WTC11 (cell line): Measurements from ENCODE around the gene REEP3.

ENCODE experiments used
- CREB1 ChIP-seq: sonication (generic); formaldehyde crosslinking; IDR thresholded peaks from 2 replicates; pipeline ENCODE4 v1.8.0; 2023; ENCODE audit warnings: mild to moderate bottlenecking, missing genetic modification reagents
- ELF4 ChIP-seq: sonication (generic); formaldehyde crosslinking; IDR thresholded peaks from 2 replicates; pipeline ENCODE4 v1.8.1; 2022; ENCODE audit warnings: low read depth, mild to moderate bottlenecking, moderate library complexity, missing genetic modification reagents
- ETV6 ChIP-seq: sonication (generic); formaldehyde crosslinking; IDR thresholded peaks from 2 replicates; pipeline ENCODE4 v1.8.1; 2022; ENCODE audit warnings: mild to moderate bottlenecking, missing genetic modification reagents
- FOXK1 ChIP-seq: sonication (generic); formaldehyde crosslinking; IDR thresholded peaks from 2 replicates; pipeline ENCODE4 v1.8.0; 2022; ENCODE audit warnings: mild to moderate bottlenecking, moderate library complexity, missing genetic modification reagents
- SP1 ChIP-seq: sonication (generic); formaldehyde crosslinking; conservative IDR thresholded peaks from 2 replicates; pipeline ENCODE4 v1.8.1; 2022; ENCODE audit warnings: missing genetic modification reagents
- TP53 ChIP-seq: sonication (generic); formaldehyde crosslinking; IDR thresholded peaks from 2 replicates; pipeline ENCODE4 v1.8.1; 2023; ENCODE audit warnings: mild to moderate bottlenecking, missing genetic modification reagents
- ZNF263 ChIP-seq: sonication (generic); formaldehyde crosslinking; IDR thresholded peaks from 2 replicates; pipeline ENCODE4 v1.8.1; 2022; ENCODE audit warnings: low read depth, mild to moderate bottlenecking, moderate library complexity, missing genetic modification reagents
- ZNF671 ChIP-seq: fragments of 250-450 bp; sonication (Bioruptor Pico); IDR thresholded peaks from 2 replicates; pipeline ENCODE4 v1.8.0; 2021; ENCODE audit warnings: mild to moderate bottlenecking
- TF ChIP-seq, protein P1 (sequence below): fragments of 200-600 bp; IDR thresholded peaks from 2 replicates; pipeline ENCODE4 v1.8.0; 2022; ENCODE audit warnings: antibody characterized with exemption
- TF ChIP-seq, protein P2 (sequence below): sonication (generic); formaldehyde crosslinking; IDR thresholded peaks from 2 replicates; pipeline ENCODE4 v1.8.0; 2023; ENCODE audit warnings: missing genetic modification reagents
- TF ChIP-seq, protein P3 (sequence below): sonication (generic); formaldehyde crosslinking; IDR thresholded peaks from 2 replicates; pipeline ENCODE4 v1.8.1; 2022; ENCODE audit warnings: mild to moderate bottlenecking, missing genetic modification reagents, moderate library complexity, borderline replicate concordance
- TF ChIP-seq, protein P4 (sequence below): sonication (generic); formaldehyde crosslinking; IDR thresholded peaks from 2 replicates; pipeline ENCODE4 v1.8.1; 2022; ENCODE audit warnings: low read depth, missing genetic modification reagents, borderline replicate concordance
- TF ChIP-seq, protein P5 (sequence below): sonication (generic); formaldehyde crosslinking; conservative IDR thresholded peaks from 2 replicates; pipeline ENCODE4 v1.8.1; 2023; ENCODE audit warnings: mild to moderate bottlenecking, low read depth, missing genetic modification reagents, moderate library complexity
- TF ChIP-seq, protein P6 (sequence below): fragments of 250-450 bp; sonication (Bioruptor Pico); IDR thresholded peaks from 2 replicates; pipeline ENCODE4 v2.1.2; 2022; ENCODE audit warnings: mild to moderate bottlenecking, moderate library complexity

DNA sequence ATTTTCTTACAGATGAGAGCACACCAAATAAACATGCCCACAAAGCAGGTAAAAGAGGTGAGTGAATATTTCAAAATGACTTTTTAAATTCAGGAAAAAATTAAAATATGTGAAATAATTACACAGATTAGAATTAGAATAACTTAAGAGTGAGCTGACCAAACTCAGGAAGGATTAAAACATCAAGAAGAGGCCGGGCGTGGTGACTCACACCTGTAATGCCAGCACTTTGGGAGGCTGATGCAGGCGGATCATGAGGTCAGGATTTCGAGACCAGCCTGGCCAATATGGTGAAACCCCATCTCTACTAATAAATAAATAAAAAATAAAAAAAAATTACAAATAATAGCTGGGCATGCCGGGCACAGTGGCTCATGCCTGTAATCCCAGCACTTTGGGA, 140.1 kb downstream of the REEP3 start:
- TF ChIP-seq ZNF263 (CRISPR knock-in tag) (no peak), FOXK1 (CRISPR knock-in tag) (no peak), ZNF671 (CRISPR knock-in tag) (no peak), SP1 (CRISPR knock-in tag) (no peak), TP53 (CRISPR knock-in tag) (no peak), CREB1 (CRISPR knock-in tag) (no peak), ELF4 (CRISPR knock-in tag) (no peak), ETV6 (CRISPR knock-in tag) (no peak)
- TF ChIP-seq, protein P1, sequence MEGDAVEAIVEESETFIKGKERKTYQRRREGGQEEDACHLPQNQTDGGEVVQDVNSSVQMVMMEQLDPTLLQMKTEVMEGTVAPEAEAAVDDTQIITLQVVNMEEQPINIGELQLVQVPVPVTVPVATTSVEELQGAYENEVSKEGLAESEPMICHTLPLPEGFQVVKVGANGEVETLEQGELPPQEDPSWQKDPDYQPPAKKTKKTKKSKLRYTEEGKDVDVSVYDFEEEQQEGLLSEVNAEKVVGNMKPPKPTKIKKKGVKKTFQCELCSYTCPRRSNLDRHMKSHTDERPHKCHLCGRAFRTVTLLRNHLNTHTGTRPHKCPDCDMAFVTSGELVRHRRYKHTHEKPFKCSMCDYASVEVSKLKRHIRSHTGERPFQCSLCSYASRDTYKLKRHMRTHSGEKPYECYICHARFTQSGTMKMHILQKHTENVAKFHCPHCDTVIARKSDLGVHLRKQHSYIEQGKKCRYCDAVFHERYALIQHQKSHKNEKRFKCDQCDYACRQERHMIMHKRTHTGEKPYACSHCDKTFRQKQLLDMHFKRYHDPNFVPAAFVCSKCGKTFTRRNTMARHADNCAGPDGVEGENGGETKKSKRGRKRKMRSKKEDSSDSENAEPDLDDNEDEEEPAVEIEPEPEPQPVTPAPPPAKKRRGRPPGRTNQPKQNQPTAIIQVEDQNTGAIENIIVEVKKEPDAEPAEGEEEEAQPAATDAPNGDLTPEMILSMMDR, result no peak
- TF ChIP-seq, protein P2, sequence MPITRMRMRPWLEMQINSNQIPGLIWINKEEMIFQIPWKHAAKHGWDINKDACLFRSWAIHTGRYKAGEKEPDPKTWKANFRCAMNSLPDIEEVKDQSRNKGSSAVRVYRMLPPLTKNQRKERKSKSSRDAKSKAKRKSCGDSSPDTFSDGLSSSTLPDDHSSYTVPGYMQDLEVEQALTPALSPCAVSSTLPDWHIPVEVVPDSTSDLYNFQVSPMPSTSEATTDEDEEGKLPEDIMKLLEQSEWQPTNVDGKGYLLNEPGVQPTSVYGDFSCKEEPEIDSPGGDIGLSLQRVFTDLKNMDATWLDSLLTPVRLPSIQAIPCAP (CRISPR knock-in tag), result no peak
- TF ChIP-seq, protein P3, sequence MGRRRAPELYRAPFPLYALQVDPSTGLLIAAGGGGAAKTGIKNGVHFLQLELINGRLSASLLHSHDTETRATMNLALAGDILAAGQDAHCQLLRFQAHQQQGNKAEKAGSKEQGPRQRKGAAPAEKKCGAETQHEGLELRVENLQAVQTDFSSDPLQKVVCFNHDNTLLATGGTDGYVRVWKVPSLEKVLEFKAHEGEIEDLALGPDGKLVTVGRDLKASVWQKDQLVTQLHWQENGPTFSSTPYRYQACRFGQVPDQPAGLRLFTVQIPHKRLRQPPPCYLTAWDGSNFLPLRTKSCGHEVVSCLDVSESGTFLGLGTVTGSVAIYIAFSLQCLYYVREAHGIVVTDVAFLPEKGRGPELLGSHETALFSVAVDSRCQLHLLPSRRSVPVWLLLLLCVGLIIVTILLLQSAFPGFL (CRISPR knock-in tag), result no peak
- TF ChIP-seq, protein P4, sequence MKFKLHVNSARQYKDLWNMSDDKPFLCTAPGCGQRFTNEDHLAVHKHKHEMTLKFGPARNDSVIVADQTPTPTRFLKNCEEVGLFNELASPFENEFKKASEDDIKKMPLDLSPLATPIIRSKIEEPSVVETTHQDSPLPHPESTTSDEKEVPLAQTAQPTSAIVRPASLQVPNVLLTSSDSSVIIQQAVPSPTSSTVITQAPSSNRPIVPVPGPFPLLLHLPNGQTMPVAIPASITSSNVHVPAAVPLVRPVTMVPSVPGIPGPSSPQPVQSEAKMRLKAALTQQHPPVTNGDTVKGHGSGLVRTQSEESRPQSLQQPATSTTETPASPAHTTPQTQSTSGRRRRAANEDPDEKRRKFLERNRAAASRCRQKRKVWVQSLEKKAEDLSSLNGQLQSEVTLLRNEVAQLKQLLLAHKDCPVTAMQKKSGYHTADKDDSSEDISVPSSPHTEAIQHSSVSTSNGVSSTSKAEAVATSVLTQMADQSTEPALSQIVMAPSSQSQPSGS (CRISPR knock-in tag), result no peak
- TF ChIP-seq, protein P5, sequence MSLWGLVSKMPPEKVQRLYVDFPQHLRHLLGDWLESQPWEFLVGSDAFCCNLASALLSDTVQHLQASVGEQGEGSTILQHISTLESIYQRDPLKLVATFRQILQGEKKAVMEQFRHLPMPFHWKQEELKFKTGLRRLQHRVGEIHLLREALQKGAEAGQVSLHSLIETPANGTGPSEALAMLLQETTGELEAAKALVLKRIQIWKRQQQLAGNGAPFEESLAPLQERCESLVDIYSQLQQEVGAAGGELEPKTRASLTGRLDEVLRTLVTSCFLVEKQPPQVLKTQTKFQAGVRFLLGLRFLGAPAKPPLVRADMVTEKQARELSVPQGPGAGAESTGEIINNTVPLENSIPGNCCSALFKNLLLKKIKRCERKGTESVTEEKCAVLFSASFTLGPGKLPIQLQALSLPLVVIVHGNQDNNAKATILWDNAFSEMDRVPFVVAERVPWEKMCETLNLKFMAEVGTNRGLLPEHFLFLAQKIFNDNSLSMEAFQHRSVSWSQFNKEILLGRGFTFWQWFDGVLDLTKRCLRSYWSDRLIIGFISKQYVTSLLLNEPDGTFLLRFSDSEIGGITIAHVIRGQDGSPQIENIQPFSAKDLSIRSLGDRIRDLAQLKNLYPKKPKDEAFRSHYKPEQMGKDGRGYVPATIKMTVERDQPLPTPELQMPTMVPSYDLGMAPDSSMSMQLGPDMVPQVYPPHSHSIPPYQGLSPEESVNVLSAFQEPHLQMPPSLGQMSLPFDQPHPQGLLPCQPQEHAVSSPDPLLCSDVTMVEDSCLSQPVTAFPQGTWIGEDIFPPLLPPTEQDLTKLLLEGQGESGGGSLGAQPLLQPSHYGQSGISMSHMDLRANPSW (CRISPR knock-in tag), result no peak
- TF ChIP-seq, protein P6, sequence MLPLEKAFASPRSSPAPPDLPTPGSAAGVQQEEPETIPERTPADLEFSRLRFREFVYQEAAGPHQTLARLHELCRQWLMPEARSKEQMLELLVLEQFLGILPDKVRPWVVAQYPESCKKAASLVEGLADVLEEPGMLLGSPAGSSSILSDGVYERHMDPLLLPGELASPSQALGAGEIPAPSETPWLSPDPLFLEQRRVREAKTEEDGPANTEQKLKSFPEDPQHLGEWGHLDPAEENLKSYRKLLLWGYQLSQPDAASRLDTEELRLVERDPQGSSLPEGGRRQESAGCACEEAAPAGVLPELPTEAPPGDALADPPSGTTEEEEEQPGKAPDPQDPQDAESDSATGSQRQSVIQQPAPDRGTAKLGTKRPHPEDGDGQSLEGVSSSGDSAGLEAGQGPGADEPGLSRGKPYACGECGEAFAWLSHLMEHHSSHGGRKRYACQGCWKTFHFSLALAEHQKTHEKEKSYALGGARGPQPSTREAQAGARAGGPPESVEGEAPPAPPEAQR (CRISPR knock-in tag), result no peak
